Thyroid gland (tissue), 4 donors: ENCODE results near the gene DHX16. TPM values are rescaled to one million over a fixed set of nuclear protein-coding genes. Genes with fewer than 3 reads are reported as not detected.

ENCODE experiments used
- DNase-seq, 2 donors: peaks; one replicate each; pipeline ENCODE4 v3.0.0-alpha.2; 2019
- H3K27ac ChIP-seq, 3 donors: fragments of 200-600 bp; sonication (generic); 1 replicate in 2 of 3; 2 replicates in 1 of 3; pipeline ENCODE4 v1.5.1; 2016 to 2019; ENCODE audit warnings: mild to moderate bottlenecking in 1 of 3, moderate library complexity in 1 of 3
- H3K27me3 ChIP-seq: fragments of 200-600 bp; sonication (generic); one replicate; pipeline ENCODE4 v1.5.1; 2019
- H3K36me3 ChIP-seq, 2 donors: fragments of 200-600 bp; sonication (generic); one replicate each; pipeline ENCODE4 v1.5.1; 2016 to 2019
- H3K4me1 ChIP-seq, 2 donors: fragments of 200-600 bp; sonication (generic); one replicate each; pipeline ENCODE4 v1.5.1; 2017 to 2019
- H3K4me3 ChIP-seq, 3 donors: fragments of 200-600 bp; sonication (generic); replicated peaks in 1 of 3; 1 replicate in 2 of 3; 2 replicates in 1 of 3; pipeline ENCODE4 v1.5.1; 2016; ENCODE audit warnings: mild to moderate bottlenecking in 1 of 3
- H3K9me3 ChIP-seq: fragments of 200-600 bp; sonication (generic); one replicate; pipeline ENCODE4 v1.5.1; 2017
- POLR2A ChIP-seq, 2 donors: fragments of 450-650 bp; IDR thresholded peaks; one replicate each; pipeline ENCODE4 v1.6.1; 2017; ENCODE audit warnings: antibody characterized with exemption in 2 of 2, mild to moderate bottlenecking in 2 of 2, moderate library complexity in 1 of 2
- WGBS, 2 donors: methylation state at CpG; one replicate each; pipeline ENCODE4 v1.1.5; 2017; 5-methylcytosine and 5-hydroxymethylcytosine counted together
- intact Hi-C: fragments of 100-400 bp; cut with DNase I; formaldehyde crosslinking; loops from one replicate; pipeline ENCODE4 v1.15.1; 2023
- total RNA-seq, 4 donors: library from RNA; depleted of rRNA; stranded (reverse); fragments of >200 nt; gene quantifications; one replicate each; pipeline ENCODE4 v1.2.3, GENCODE V29; 2016
- TF ChIP-seq, protein P1 (sequence below), 6 experiments: fragments of 200-600 bp in 3 of 6; fragments of 450-650 bp in 3 of 6; sonication (generic) in 3 of 6; IDR thresholded peaks; one replicate each; pipeline ENCODE4 v1.5.1; 2016 to 2019; ENCODE audit warnings: antibody characterized with exemption in 6 of 6, mild to moderate bottlenecking in 2 of 6, inconsistent platforms in 1 of 6, moderate library complexity in 1 of 6

The DHX16 gene
- total RNA-seq, 4 donors from 2014 or later = 25.6 to 38.8 (median 28.2) TPM

GRCh38 chr6:30611856-30612194 is 61.0 kb downstream of the DHX16 start:
- Histone ChIP-seq H3K27ac (peak overlapping the region; percentile 75 to 98 (median 97)), H3K36me3 (peaks cover 28 to 33% of the 10 kb centered on the region in 2 donors), H3K27me3 (no peaks in the 10 kb centered on the region), H3K4me1 (peaks cover 42 to 46% of the 10 kb centered on the region in 2 donors), H3K4me3 (no peak overlapping the region), H3K9me3 (no peaks in the 10 kb centered on the region)
- WGBS, 2 donors = 49 to 53% methylated on average over 2 of the region's 2 CpGs
- no peak for DNase-seq
- intact Hi-C loops = no loop called here
- TF ChIP-seq, protein P1, sequence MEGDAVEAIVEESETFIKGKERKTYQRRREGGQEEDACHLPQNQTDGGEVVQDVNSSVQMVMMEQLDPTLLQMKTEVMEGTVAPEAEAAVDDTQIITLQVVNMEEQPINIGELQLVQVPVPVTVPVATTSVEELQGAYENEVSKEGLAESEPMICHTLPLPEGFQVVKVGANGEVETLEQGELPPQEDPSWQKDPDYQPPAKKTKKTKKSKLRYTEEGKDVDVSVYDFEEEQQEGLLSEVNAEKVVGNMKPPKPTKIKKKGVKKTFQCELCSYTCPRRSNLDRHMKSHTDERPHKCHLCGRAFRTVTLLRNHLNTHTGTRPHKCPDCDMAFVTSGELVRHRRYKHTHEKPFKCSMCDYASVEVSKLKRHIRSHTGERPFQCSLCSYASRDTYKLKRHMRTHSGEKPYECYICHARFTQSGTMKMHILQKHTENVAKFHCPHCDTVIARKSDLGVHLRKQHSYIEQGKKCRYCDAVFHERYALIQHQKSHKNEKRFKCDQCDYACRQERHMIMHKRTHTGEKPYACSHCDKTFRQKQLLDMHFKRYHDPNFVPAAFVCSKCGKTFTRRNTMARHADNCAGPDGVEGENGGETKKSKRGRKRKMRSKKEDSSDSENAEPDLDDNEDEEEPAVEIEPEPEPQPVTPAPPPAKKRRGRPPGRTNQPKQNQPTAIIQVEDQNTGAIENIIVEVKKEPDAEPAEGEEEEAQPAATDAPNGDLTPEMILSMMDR (IDR thresholded peaks at IDR 0.05) = no peak
- TF ChIP-seq POLR2A (IDR thresholded peaks at IDR 0.05) = no peak

GRCh38 chr6:30611150-30611855 is 61.5 kb downstream of the DHX16 start:
- Histone ChIP-seq H3K36me3 (peaks cover 28 to 33% of the 10 kb centered on the region in 2 donors), H3K4me1 (peaks cover 42 to 46% of the 10 kb centered on the region in 2 donors), H3K4me3 (no peak overlapping the region), H3K27ac (peak overlapping the region; percentile 75 to 98 (median 97)), H3K9me3 (no peaks in the 10 kb centered on the region), H3K27me3 (no peaks in the 10 kb centered on the region)
- intact Hi-C loops = no loop called here
- TF ChIP-seq, protein P1 (IDR thresholded peaks at IDR 0.05) = no peak
- TF ChIP-seq POLR2A (IDR thresholded peaks at IDR 0.05) = no peak
- DNase-seq = peak; percentile 48 to 50
- WGBS, 2 donors = 57 to 58% methylated on average over 9 of the region's 9 CpGs

GRCh38 chr6:30610065-30610464 is 62.7 kb downstream of the DHX16 start:
- H3K36me3 ChIP-seq = peaks cover 32 to 41% of the 10 kb centered on the region in 2 donors
- no peak overlapping the region for H3K4me3 ChIP-seq
- DNase-seq = no peak
- no peaks in the 10 kb centered on the region for H3K9me3 ChIP-seq
- TF ChIP-seq POLR2A (IDR thresholded peaks at IDR 0.05) = no peak
- 79 to 86% methylated on average over 4 of the region's 4 CpGs for WGBS, 2 donors
- H3K27me3 ChIP-seq = no peaks in the 10 kb centered on the region
- peak overlapping the region in 2 of 3 donors; percentile 97 to 98 for H3K27ac ChIP-seq
- intact Hi-C loops = no loop called here
- peaks cover 42 to 46% of the 10 kb centered on the region in 2 donors for H3K4me1 ChIP-seq

GRCh38 chr6:30603961-30604360 is 68.8 kb downstream of the DHX16 start:
- H3K36me3 ChIP-seq = peaks cover 69 to 82% of the 10 kb centered on the region in 2 donors
- no peak overlapping the region for H3K27ac ChIP-seq

More at GRCh38 chr6:30603961-30604360, 68.8 kb downstream of the DHX16 start:
- Histone ChIP-seq H3K4me3 (no peak overlapping the region), H3K9me3 (no peaks in the 10 kb centered on the region), H3K4me1 (peaks cover 4 to 9% of the 10 kb centered on the region in 2 donors), H3K27me3 (no peaks in the 10 kb centered on the region)
- 94 to 95% methylated on average over 13 of the region's 13 CpGs for WGBS, 2 donors
- TF ChIP-seq POLR2A (IDR thresholded peaks at IDR 0.05) = no peak
- TF ChIP-seq, protein P1 (IDR thresholded peaks at IDR 0.05) = no peak
- intact Hi-C loops = no loop called here
- no peak for DNase-seq

Other genes starting within 250 kb of the DHX16 start
- 100 to 1,000 TPM; 382 to 717 (median 457) TPM for gene HLA-E, start 183.5 kb downstream of the DHX16 start, total RNA-seq
- 10 to 100 TPM; 33.9 to 77.7 (median 37.7) TPM for gene GNL1, start 116.5 kb downstream of the DHX16 start, total RNA-seq
- 10 to 100 TPM in 2 of 4 donors, 1 to 10 TPM in 2; 7.4 to 18.0 (median 12.2) TPM for gene PRR3, start 115.7 kb downstream of the DHX16 start, total RNA-seq
- gene ABCF1, start 101.6 kb downstream of the DHX16 start, total RNA-seq = 10 to 100 TPM; 41.4 to 47.1 (median 43.5) TPM
- 10 to 100 TPM; 49.1 to 72.2 (median 57.0) TPM for gene PPP1R10, start 55.8 kb downstream of the DHX16 start, total RNA-seq
- gene MRPS18B, start 55.2 kb downstream of the DHX16 start, total RNA-seq = 10 to 100 TPM; 47.0 to 82.5 (median 64.6) TPM
- gene ATAT1, start 46.1 kb downstream of the DHX16 start, total RNA-seq = 1 to 10 TPM; 3.8 to 7.6 (median 6.1) TPM
- gene C6orf136, start 25.9 kb downstream of the DHX16 start, total RNA-seq = 10 to 100 TPM; 13.4 to 31.7 (median 23.8) TPM
- 10 to 100 TPM; 14.2 to 35.1 (median 15.2) TPM for gene PPP1R18, start 13.6 kb upstream of the DHX16 start, total RNA-seq
- gene NRM, start 18.0 kb upstream of the DHX16 start, total RNA-seq = 1 to 10 TPM; 3.5 to 8.3 (median 5.7) TPM
- 10 to 100 TPM; 15.3 to 27.2 (median 20.2) TPM for gene MDC1, start 44.3 kb upstream of the DHX16 start, total RNA-seq
- gene TUBB, start 47.3 kb upstream of the DHX16 start, total RNA-seq = 100 to 1,000 TPM; 162 to 441 (median 269) TPM
- gene FLOT1, start 69.7 kb upstream of the DHX16 start, total RNA-seq = 100 to 1,000 TPM; 134 to 160 (median 144) TPM
- 10 to 100 TPM in 2 of 4 donors, 1 to 10 TPM in 2; 9.3 to 19.1 (median 13.6) TPM for gene IER3, start 71.5 kb upstream of the DHX16 start, total RNA-seq
- 100 to 1,000 TPM in 3 of 4 donors, 10 to 100 TPM in 1; 93.4 to 207 (median 131) TPM for gene DDR1, start 211.5 kb upstream of the DHX16 start, total RNA-seq
- gene GTF2H4, start 235.2 kb upstream of the DHX16 start, total RNA-seq = 10 to 100 TPM in 3 of 4 donors, 1 to 10 TPM in 1; 9.5 to 34.4 (median 18.2) TPM
- gene VARS2, start 241.2 kb upstream of the DHX16 start, total RNA-seq = 10 to 100 TPM; 17.3 to 36.4 (median 30.6) TPM